ENCODE results near the gene PPP1R11.

The PPP1R11 gene

GRCh38 chr6:30061858-30062458 lies 5.0 kb upstream of the PPP1R11 start:
- H3K23ac ChIP-seq (ENCODE audit: low read length) = no peak overlapping the region
- no peak overlapping the region for H3K4ac ChIP-seq (ENCODE audit: low read depth, low read length)
- H3K79me2 ChIP-seq (ENCODE audit: control insufficient read depth, insufficient read depth, low read length) = peaks cover 4% of the 10 kb centered on the region
- peak overlapping the region; percentile 94 for H3K4me2 ChIP-seq (ENCODE audit: low read length)
- H3K27me3 ChIP-seq (ENCODE audit: insufficient read depth, low read length, poor library complexity) = no peaks in the 10 kb centered on the region
- peak overlapping the region; percentile 97 for H3K9ac ChIP-seq (ENCODE audit: low read length)
- no peak overlapping the region for H2BK120ac ChIP-seq (ENCODE audit: low read depth, low read length)
- H3K79me1 ChIP-seq (ENCODE audit: low read length) = peaks cover 8% of the 10 kb centered on the region
- no peak overlapping the region for H2BK5ac ChIP-seq (ENCODE audit: low read length)
- no peak overlapping the region for H3K18ac ChIP-seq (ENCODE audit: low read length)
- H3K4me1 ChIP-seq (ENCODE audit: control insufficient read depth, low read depth, low read length) = peaks cover 4% of the 10 kb centered on the region
- no peak overlapping the region for H4K8ac ChIP-seq (ENCODE audit: low read depth, low read length)
- peak overlapping the region; percentile 98 for H3K56ac ChIP-seq (ENCODE audit: low read length)
- DNase-seq = no peak
- no peak overlapping the region for H3K27ac ChIP-seq (ENCODE audit: low read depth, low read length)
- H2AK5ac ChIP-seq (ENCODE audit: low read length) = peak overlapping the region; percentile 27
- H4K5ac ChIP-seq (ENCODE audit: low read length) = no peak overlapping the region
- no peaks in the 10 kb centered on the region for H3K36me3 ChIP-seq (ENCODE audit: control insufficient read depth, insufficient read depth, low read length)
- H3K4me3 ChIP-seq (ENCODE audit: low read length) = peak overlapping the region; percentile 97
- H2BK15ac ChIP-seq (replicated peaks; ENCODE audit: low read depth) = no peak overlapping the region
- no CpG with 5 or more reads among the region's 13 CpGs for WGBS (ENCODE audit: extremely low coverage, insufficient coverage, low lambda C conversion rate)

- no peak overlapping the region for H2BK5ac ChIP-seq (ENCODE audit: low read length)
- no peak overlapping the region for H3K23ac ChIP-seq (ENCODE audit: low read length)
- H3K56ac ChIP-seq (ENCODE audit: low read length) = no peak overlapping the region
- peaks cover 4% of the 10 kb centered on the region for H3K4me1 ChIP-seq (ENCODE audit: control insufficient read depth, low read depth, low read length)
- H2BK120ac ChIP-seq (ENCODE audit: low read depth, low read length) = no peak overlapping the region
- peaks cover 8% of the 10 kb centered on the region for H3K79me1 ChIP-seq (ENCODE audit: low read length)
- no peak overlapping the region for H3K4me3 ChIP-seq (ENCODE audit: low read length)
- no peak for DNase-seq
- no peak overlapping the region for H4K5ac ChIP-seq (ENCODE audit: low read length)
- no peak overlapping the region for H3K9ac ChIP-seq (ENCODE audit: low read length)
- no peak overlapping the region for H4K8ac ChIP-seq (ENCODE audit: low read depth, low read length)
- no peak overlapping the region for H2BK15ac ChIP-seq (replicated peaks; ENCODE audit: low read depth)
- H3K79me2 ChIP-seq (ENCODE audit: control insufficient read depth, insufficient read depth, low read length) = peaks cover 4% of the 10 kb centered on the region
- no peak overlapping the region for H3K4me2 ChIP-seq (ENCODE audit: low read length)
- no CpG with 5 or more reads among the region's 7 CpGs for WGBS (ENCODE audit: extremely low coverage, insufficient coverage, low lambda C conversion rate)
- no peak overlapping the region for H3K18ac ChIP-seq (ENCODE audit: low read length)
- no peak overlapping the region for H3K27ac ChIP-seq (ENCODE audit: low read depth, low read length)
- no peaks in the 10 kb centered on the region for H3K27me3 ChIP-seq (ENCODE audit: insufficient read depth, low read length, poor library complexity)
- H3K4ac ChIP-seq (ENCODE audit: low read depth, low read length) = no peak overlapping the region
- H2AK5ac ChIP-seq (ENCODE audit: low read length) = no peak overlapping the region
- no peaks in the 10 kb centered on the region for H3K36me3 ChIP-seq (ENCODE audit: control insufficient read depth, insufficient read depth, low read length)
These were observed 4.4 kb upstream of the PPP1R11 start for GRCh38 chr6:30062471-30063178.

GRCh38 chr6:30063315-30063714 lies 3.7 kb upstream of the PPP1R11 start:
- H3K4me3 ChIP-seq (ENCODE audit: low read length) = no peak overlapping the region
- no peak overlapping the region for H3K4ac ChIP-seq (ENCODE audit: low read depth, low read length)
- no peak overlapping the region for H3K18ac ChIP-seq (ENCODE audit: low read length)
- no peak overlapping the region for H2BK5ac ChIP-seq (ENCODE audit: low read length)
- no peak overlapping the region for H3K9ac ChIP-seq (ENCODE audit: low read length)
- H3K4me2 ChIP-seq (ENCODE audit: low read length) = no peak overlapping the region
- no peak overlapping the region for H4K8ac ChIP-seq (ENCODE audit: low read depth, low read length)
- H2BK120ac ChIP-seq (ENCODE audit: low read depth, low read length) = no peak overlapping the region
- H3K79me2 ChIP-seq (ENCODE audit: control insufficient read depth, insufficient read depth, low read length) = peaks cover 4% of the 10 kb centered on the region
- H2BK15ac ChIP-seq (replicated peaks; ENCODE audit: low read depth) = no peak overlapping the region
- peaks cover 4% of the 10 kb centered on the region for H3K4me1 ChIP-seq (ENCODE audit: control insufficient read depth, low read depth, low read length)
- no peak overlapping the region for H3K27ac ChIP-seq (ENCODE audit: low read depth, low read length)
- no peak overlapping the region for H4K5ac ChIP-seq (ENCODE audit: low read length)
- no CpG with 5 or more reads among the region's 2 CpGs for whole genome bisulfite sequencing (ENCODE audit: extremely low coverage, insufficient coverage, low lambda C conversion rate)
- no peak for DNase-seq
- H3K56ac ChIP-seq (ENCODE audit: low read length) = no peak overlapping the region
- H3K36me3 ChIP-seq (ENCODE audit: control insufficient read depth, insufficient read depth, low read length) = no peaks in the 10 kb centered on the region
- H3K23ac ChIP-seq (ENCODE audit: low read length) = no peak overlapping the region
- H3K27me3 ChIP-seq (ENCODE audit: insufficient read depth, low read length, poor library complexity) = no peaks in the 10 kb centered on the region
- H3K79me1 ChIP-seq (ENCODE audit: low read length) = peaks cover 8% of the 10 kb centered on the region
- H2AK5ac ChIP-seq (ENCODE audit: low read length) = no peak overlapping the region

DNA sequence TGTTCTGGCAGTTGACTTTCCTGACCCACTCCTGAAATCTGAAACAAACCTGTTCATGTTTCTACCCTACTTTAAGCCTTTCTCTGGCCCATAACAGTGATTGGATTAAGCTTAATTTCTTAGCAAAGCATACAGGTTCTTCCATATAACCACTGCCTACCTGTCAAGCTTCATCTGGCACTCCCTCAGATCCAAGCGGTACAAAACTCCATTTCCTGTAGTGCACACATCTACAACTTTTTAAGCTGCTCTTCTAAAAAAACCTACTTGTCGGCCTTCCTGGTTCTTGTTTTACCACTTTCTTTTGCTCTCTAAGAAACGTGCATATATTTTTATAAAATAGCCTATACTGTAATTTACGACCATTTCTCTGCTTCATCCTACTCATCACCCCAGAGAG lies 916 bp upstream of the PPP1R11 start:
- DNase-seq = peak; percentile 2

DNA sequence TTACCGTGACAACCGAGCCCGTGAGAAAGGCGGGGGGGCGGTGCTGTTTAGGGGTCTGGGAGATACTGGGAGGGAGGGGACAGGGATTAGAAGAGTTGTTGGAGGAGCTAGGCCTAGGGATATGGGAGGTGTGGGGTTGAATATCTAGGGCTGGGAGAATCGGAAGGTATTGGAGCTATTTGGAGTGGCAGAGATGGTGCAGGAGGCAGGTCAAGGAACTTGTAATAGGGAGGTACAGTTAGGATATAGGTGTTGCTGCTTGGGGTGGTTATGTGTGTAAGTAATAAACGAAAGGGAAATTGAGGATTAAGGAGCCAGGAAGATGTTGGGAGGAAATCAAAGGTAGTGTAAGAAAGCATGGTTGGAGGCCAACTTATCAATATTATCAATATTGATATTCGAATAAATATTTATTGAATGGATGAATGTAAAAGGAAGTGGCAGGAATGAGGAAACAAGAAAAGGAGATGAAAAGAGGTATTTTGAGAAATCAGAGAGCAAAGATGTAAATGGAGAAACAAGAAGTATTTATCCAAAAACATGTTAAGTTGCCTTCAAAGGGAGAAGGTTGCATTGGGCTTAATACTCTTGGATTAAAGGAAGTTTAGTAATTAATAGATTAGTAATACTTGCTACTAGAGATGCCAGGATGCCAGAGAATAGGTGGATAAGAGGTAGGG lies 602 bp downstream of the PPP1R11 start:
- Histone ChIP-seq H3K79me2 (ENCODE audit: control insufficient read depth, insufficient read depth, low read length) (no peaks in the 10 kb centered on the region), H3K4me1 (ENCODE audit: control insufficient read depth, low read depth, low read length) (no peaks in the 10 kb centered on the region), H3K36me3 (ENCODE audit: control insufficient read depth, insufficient read depth, low read length) (no peaks in the 10 kb centered on the region), H3K27ac (ENCODE audit: low read depth, low read length) (peak overlapping the region; percentile 34), H3K4me2 (ENCODE audit: low read length) (peak overlapping the region; percentile 73), H3K9ac (ENCODE audit: low read length) (peak overlapping the region; percentile 74), H2BK120ac (ENCODE audit: low read depth, low read length) (no peak overlapping the region), H3K4ac (ENCODE audit: low read depth, low read length) (no peak overlapping the region), H4K8ac (ENCODE audit: low read depth, low read length) (no peak overlapping the region), H3K79me1 (ENCODE audit: low read length) (no peaks in the 10 kb centered on the region), H3K4me3 (ENCODE audit: low read length) (peak overlapping the region; percentile 73), H4K5ac (ENCODE audit: low read length) (no peak overlapping the region), H2BK15ac (replicated peaks; ENCODE audit: low read depth) (no peak overlapping the region), H2BK5ac (ENCODE audit: low read length) (no peak overlapping the region), H3K56ac (ENCODE audit: low read length) (peak overlapping the region; percentile 86), H3K27me3 (ENCODE audit: insufficient read depth, low read length, poor library complexity) (peaks cover 23% of the 10 kb centered on the region), H3K23ac (ENCODE audit: low read length) (no peak overlapping the region), H2AK5ac (ENCODE audit: low read length) (no peak overlapping the region), H3K18ac (ENCODE audit: low read length) (no peak overlapping the region)
- no peak for DNase-seq
- WGBS (ENCODE audit: extremely low coverage, insufficient coverage, low lambda C conversion rate) = 100% methylated on average over 2 of the region's 8 CpGs

More for the DNA sequence above, 916 bp upstream of the PPP1R11 start:
- no peaks in the 10 kb centered on the region for H3K36me3 ChIP-seq (ENCODE audit: control insufficient read depth, insufficient read depth, low read length)
- H3K79me2 ChIP-seq (ENCODE audit: control insufficient read depth, insufficient read depth, low read length) = peaks cover 2% of the 10 kb centered on the region
- H3K23ac ChIP-seq (ENCODE audit: low read length) = no peak overlapping the region
- H3K27ac ChIP-seq (ENCODE audit: low read depth, low read length) = peak overlapping the region; percentile 87
- peak overlapping the region; percentile 84 for H3K4me3 ChIP-seq (ENCODE audit: low read length)
- peak overlapping the region; percentile 100 for H3K4me2 ChIP-seq (ENCODE audit: low read length)
- peaks cover 6% of the 10 kb centered on the region for H3K79me1 ChIP-seq (ENCODE audit: low read length)
- no peak overlapping the region for H2AK5ac ChIP-seq (ENCODE audit: low read length)
- no peak overlapping the region for H4K5ac ChIP-seq (ENCODE audit: low read length)
- peaks cover 2% of the 10 kb centered on the region for H3K4me1 ChIP-seq (ENCODE audit: control insufficient read depth, low read depth, low read length)
- H3K56ac ChIP-seq (ENCODE audit: low read length) = peak overlapping the region; percentile 99
- H2BK15ac ChIP-seq (replicated peaks; ENCODE audit: low read depth) = no peak overlapping the region
- no peak overlapping the region for H2BK120ac ChIP-seq (ENCODE audit: low read depth, low read length)
- no peak overlapping the region for H4K8ac ChIP-seq (ENCODE audit: low read depth, low read length)
- H3K9ac ChIP-seq (ENCODE audit: low read length) = peak overlapping the region; percentile 95
- H3K27me3 ChIP-seq (ENCODE audit: insufficient read depth, low read length, poor library complexity) = peaks cover 8% of the 10 kb centered on the region
- H2BK5ac ChIP-seq (ENCODE audit: low read length) = no peak overlapping the region
- no peak overlapping the region for H3K18ac ChIP-seq (ENCODE audit: low read length)
- WGBS (ENCODE audit: extremely low coverage, insufficient coverage, low lambda C conversion rate) = no CpG with 5 or more reads among the region's 4 CpGs
- no peak overlapping the region for H3K4ac ChIP-seq (ENCODE audit: low read depth, low read length)
